ENCODE data around the gene EARS2.

EARS2 gene

GRCh38 chr16:23510164-23510914 is 46.8 kb downstream of the EARS2 start, which contains the start of gene GGA2:
GGA2 (minus strand) TSS chr16:23510494; CDS start chr16:23510411, 83 bp downstream.
- H3K4me3 ChIP-seq (ENCODE audit: low read depth, low read length) = peak within 1 kb of the TSS; percentile 68
- peak within 1 kb of the TSS; percentile 3 for H3K27ac ChIP-seq
- DNase-seq = peak; percentile 69
- TF ChIP-seq CTCF (IDR thresholded peaks at IDR 0.05; ENCODE audit: low read depth, low read length, missing control alignments) = peak; percentile 8
- H3K36me3 ChIP-seq (replicated peaks) = no peaks in the 10 kb centered on the region
- in situ Hi-C loops (cut with HindIII; ENCODE audit: low pct_ligation_motif_present, low sequenced_read_pairs) = no loop called here
- no peaks in the 10 kb centered on the region for H3K27me3 ChIP-seq (replicated peaks)

GRCh38 chr16:23509782-23510163 is 47.4 kb downstream of the EARS2 start:
- H3K4me3 ChIP-seq (ENCODE audit: low read depth, low read length) = peak overlapping the region; percentile 68
- H3K36me3 ChIP-seq (replicated peaks) = no peaks in the 10 kb centered on the region
- DNase-seq = peak; percentile 11
- TF ChIP-seq CTCF (IDR thresholded peaks at IDR 0.05; ENCODE audit: low read depth, low read length, missing control alignments) = no peak
- H3K27ac ChIP-seq = peak overlapping the region; percentile 3
- no peaks in the 10 kb centered on the region for H3K27me3 ChIP-seq (replicated peaks)
- in situ Hi-C loops (cut with HindIII; ENCODE audit: low pct_ligation_motif_present, low sequenced_read_pairs) = no loop called here

GRCh38 chr16:23509441-23509754 is 47.8 kb downstream of the EARS2 start:
- no peaks in the 10 kb centered on the region for H3K36me3 ChIP-seq (replicated peaks)
- no peak for DNase-seq
- no peak overlapping the region for H3K27ac ChIP-seq
- in situ Hi-C loops (cut with HindIII; ENCODE audit: low pct_ligation_motif_present, low sequenced_read_pairs) = no loop called here
- no peaks in the 10 kb centered on the region for H3K27me3 ChIP-seq (replicated peaks)
- peak overlapping the region; percentile 68 for H3K4me3 ChIP-seq (ENCODE audit: low read depth, low read length)
- TF ChIP-seq CTCF (IDR thresholded peaks at IDR 0.05; ENCODE audit: low read depth, low read length, missing control alignments) = no peak

GRCh38 chr16:23508589-23509440 is 48.3 kb downstream of the EARS2 start:
- in situ Hi-C loops (cut with HindIII; ENCODE audit: low pct_ligation_motif_present, low sequenced_read_pairs) = no loop called here
- no peaks in the 10 kb centered on the region for H3K36me3 ChIP-seq (replicated peaks)
- no peak overlapping the region for H3K27ac ChIP-seq
- H3K27me3 ChIP-seq (replicated peaks) = no peaks in the 10 kb centered on the region
- H3K4me3 ChIP-seq (ENCODE audit: low read depth, low read length) = peak overlapping the region; percentile 68
- TF ChIP-seq CTCF (IDR thresholded peaks at IDR 0.05; ENCODE audit: low read depth, low read length, missing control alignments) = no peak
- peak; percentile 20 for DNase-seq

- in situ Hi-C loops (cut with HindIII; ENCODE audit: low pct_ligation_motif_present, low sequenced_read_pairs) = no loop called here
- no peak for TF ChIP-seq CTCF (IDR thresholded peaks at IDR 0.05; ENCODE audit: low read depth, low read length, missing control alignments)
- Histone ChIP-seq H3K27me3 (replicated peaks) (no peaks in the 10 kb centered on the region), H3K27ac (no peak overlapping the region), H3K4me3 (ENCODE audit: low read depth, low read length) (no peak overlapping the region), H3K36me3 (replicated peaks) (no peaks in the 10 kb centered on the region)
- no peak for DNase-seq
Observed at GRCh38 chr16:23506606-23506994, 50.5 kb downstream of the EARS2 start.
